Urinary bladder (tissue), 4 donors: Measurements from ENCODE around the gene NFATC1. TPM values are rescaled to one million over a fixed set of nuclear protein-coding genes. Genes with fewer than 3 reads are reported as not detected.

Experiments
- DNase-seq: peaks from one replicate; pipeline ENCODE4 v3.0.0-alpha.2; 2015; ENCODE audit errors: extremely low spot score
- H3K27ac ChIP-seq: one replicate; pipeline ENCODE4 v1.5.1; 2013; ENCODE audit warnings: low read depth, mild to moderate bottlenecking, moderate library complexity
- H3K36me3 ChIP-seq: one replicate; pipeline ENCODE4 v1.6.1; 2013; ENCODE audit warnings: mild to moderate bottlenecking, moderate library complexity; ENCODE audit not compliant: insufficient read depth
- H3K4me1 ChIP-seq: one replicate; pipeline ENCODE4 v1.6.1; 2013; ENCODE audit warnings: mild to moderate bottlenecking, moderate library complexity; ENCODE audit not compliant: insufficient read depth
- H3K4me3 ChIP-seq: one replicate; pipeline ENCODE4 v1.5.1; 2013; ENCODE audit warnings: low read depth, low read length
- WGBS: extraction: QIAGEN DNeasy Blood & Tissue Kit; methylation state at CpG from one replicate; pipeline ENCODE4 v1.1.7; 2013; 5-methylcytosine and 5-hydroxymethylcytosine counted together
- polyA plus RNA-seq: library from polyadenylated mRNA; stranded (reverse); fragments of 200-250 nt; gene quantifications from one replicate; pipeline ENCODE4 v1.2.3, GENCODE V29; 2013
- total RNA-seq: library from RNA; depleted of rRNA; stranded (reverse); fragments of >200 nt; gene quantifications from one replicate; pipeline ENCODE4 v1.2.3, GENCODE V29; 2014
- donor health status: healthy with polysubstance abuse.
- donor health status: healthy.

The NFATC1 gene
- total and polyA plus RNA-seq, 2 donors: 8.5 to 11.3 TPM

GRCh38 chr18:79434607-79435401 is 39.1 kb downstream of the NFATC1 start:
- H3K4me1 ChIP-seq: no peaks in the 10 kb centered on the region
- H3K27ac ChIP-seq: no peak overlapping the region
- WGBS: 89% methylated on average over 31 of the region's 31 CpGs
- no peak for DNase-seq
- H3K36me3 ChIP-seq: no peaks in the 10 kb centered on the region
- H3K4me3 ChIP-seq: no peak overlapping the region

- Histone ChIP-seq H3K4me3 (no peak overlapping the region), H3K4me1 (no peaks in the 10 kb centered on the region), H3K36me3 (no peaks in the 10 kb centered on the region), H3K27ac (no peak overlapping the region)
- WGBS: 97% methylated on average over 37 of the region's 37 CpGs
- no peak for DNase-seq
Measured at GRCh38 chr18:79436556-79437275, 41.0 kb downstream of the NFATC1 start.

GRCh38 chr18:79438089-79438897 is 42.6 kb downstream of the NFATC1 start:
- 92% methylated on average over 36 of the region's 36 CpGs for WGBS
- no peak overlapping the region for H3K4me3 ChIP-seq
- no peak for DNase-seq
- no peak overlapping the region for H3K27ac ChIP-seq
- no peaks in the 10 kb centered on the region for H3K36me3 ChIP-seq
- H3K4me1 ChIP-seq: no peaks in the 10 kb centered on the region

- WGBS: 47% methylated on average over 37 of the region's 37 CpGs
- no peak overlapping the region for H3K27ac ChIP-seq
- peak; percentile 26 for DNase-seq
- H3K4me1 ChIP-seq: no peaks in the 10 kb centered on the region
- no peak overlapping the region for H3K4me3 ChIP-seq
- H3K36me3 ChIP-seq: no peaks in the 10 kb centered on the region
Measured at GRCh38 chr18:79438898-79439627, 43.3 kb downstream of the NFATC1 start.

- Histone ChIP-seq H3K36me3 (no peaks in the 10 kb centered on the region), H3K4me3 (no peak overlapping the region), H3K27ac (no peak overlapping the region), H3K4me1 (no peaks in the 10 kb centered on the region)
- DNase-seq: no peak
- WGBS: 58% methylated on average over 16 of the region's 16 CpGs
Measured at GRCh38 chr18:79439628-79440023, 43.9 kb downstream of the NFATC1 start.

GRCh38 chr18:79440316-79441110 is 44.8 kb downstream of the NFATC1 start:
- H3K36me3 ChIP-seq: no peaks in the 10 kb centered on the region
- DNase-seq: no peak
- 92% methylated on average over 31 of the region's 31 CpGs for WGBS

GRCh38 chr18:79441420-79441819 is 45.7 kb downstream of the NFATC1 start:
- Histone ChIP-seq H3K27ac (no peak overlapping the region), H3K36me3 (no peaks in the 10 kb centered on the region), H3K4me1 (no peaks in the 10 kb centered on the region), H3K4me3 (no peak overlapping the region)
- 96% methylated on average over 16 of the region's 16 CpGs for WGBS
- DNase-seq: no peak

More at GRCh38 chr18:79440316-79441110, 44.8 kb downstream of the NFATC1 start:
- H3K4me1 ChIP-seq: no peaks in the 10 kb centered on the region
- no peak overlapping the region for H3K4me3 ChIP-seq
- no peak overlapping the region for H3K27ac ChIP-seq

- H3K4me1 ChIP-seq: no peaks in the 10 kb centered on the region
- H3K27ac ChIP-seq: no peak overlapping the region
- no peak for DNase-seq
- no peaks in the 10 kb centered on the region for H3K36me3 ChIP-seq
- WGBS: 84% methylated on average over 29 of the region's 29 CpGs
- no peak overlapping the region for H3K4me3 ChIP-seq
Measured at GRCh38 chr18:79442508-79443221, 46.9 kb downstream of the NFATC1 start.

GRCh38 chr18:79445221-79445620 is 49.5 kb downstream of the NFATC1 start:
- 92% methylated on average over 15 of the region's 15 CpGs for WGBS
- H3K4me1 ChIP-seq: no peaks in the 10 kb centered on the region
- no peaks in the 10 kb centered on the region for H3K36me3 ChIP-seq
- no peak for DNase-seq
- H3K27ac ChIP-seq: no peak overlapping the region
- no peak overlapping the region for H3K4me3 ChIP-seq

GRCh38 chr18:79445696-79446561 is 50.2 kb downstream of the NFATC1 start:
- no peak for DNase-seq
- Histone ChIP-seq H3K27ac (no peak overlapping the region), H3K36me3 (no peaks in the 10 kb centered on the region), H3K4me3 (no peak overlapping the region), H3K4me1 (no peaks in the 10 kb centered on the region)
- WGBS: 85% methylated on average over 18 of the region's 18 CpGs

- DNase-seq: no peak
- H3K4me1 ChIP-seq: no peaks in the 10 kb centered on the region
- H3K27ac ChIP-seq: no peak overlapping the region
- no peaks in the 10 kb centered on the region for H3K36me3 ChIP-seq
- 93% methylated on average over 24 of the region's 24 CpGs for WGBS
- no peak overlapping the region for H3K4me3 ChIP-seq
Measured at GRCh38 chr18:79446931-79447330, 51.2 kb downstream of the NFATC1 start.
